DND-41 (cell line): ENCODE data around the gene STN1.

Experiments used
- ATAC-seq: fragments of 200-7000 bp; cut with Tn5 transposase; 3 replicates; pipeline ENCODE4 v1.9.1; 2021; ENCODE audit warnings: low read depth; ENCODE audit not compliant: insufficient read depth
- DNase-seq: peaks from one replicate; pipeline ENCODE4 v3.0.0-alpha.2; 2020
- H2AFZ ChIP-seq: 2 replicates; pipeline ENCODE4 v1.6.0; 2012; ENCODE audit warnings: low read depth, low read length
- H3K27ac ChIP-seq: 2 replicates; pipeline ENCODE4 v1.5.1; 2012; ENCODE audit warnings: low read length, inconsistent platforms
- H3K27me3 ChIP-seq: fragments of 200-600 bp; sonication (generic); 2 replicates; pipeline ENCODE4 v1.6.0; 2012; ENCODE audit warnings: low read length, mild to moderate bottlenecking, inconsistent platforms; ENCODE audit not compliant: insufficient read depth, poor library complexity
- H3K36me3 ChIP-seq: 2 replicates; pipeline ENCODE4 v1.5.1; 2012; ENCODE audit warnings: low read length, inconsistent platforms; ENCODE audit not compliant: insufficient read depth
- H3K4me1 ChIP-seq: 2 replicates; pipeline ENCODE4 v1.5.1; 2012; ENCODE audit warnings: mild to moderate bottlenecking, low read length; ENCODE audit not compliant: insufficient read depth
- H3K4me2 ChIP-seq: 2 replicates; pipeline ENCODE4 v1.6.0; 2012; ENCODE audit warnings: mild to moderate bottlenecking, moderate library complexity, low read length, inconsistent platforms; ENCODE audit not compliant: insufficient read depth
- H3K4me3 ChIP-seq, 2 experiments: fragments of 200-600 bp in 1 of 2; shearing (Covaris generic) in 1 of 2; 2 replicates each; pipeline ENCODE4 v1.5.1; 2012 to 2016; ENCODE audit warnings: inconsistent platforms in 2 of 2, low read length in 2 of 2, mild to moderate bottlenecking in 2 of 2, low read depth in 1 of 2, moderate library complexity in 1 of 2
- H3K79me2 ChIP-seq: 2 replicates; pipeline ENCODE4 v1.6.0; 2012; ENCODE audit warnings: low read length, inconsistent platforms; ENCODE audit not compliant: insufficient read depth
- H3K9ac ChIP-seq: 2 replicates; pipeline ENCODE4 v1.6.0; 2012; ENCODE audit warnings: low read depth, mild to moderate bottlenecking, inconsistent platforms, low read length, moderate library complexity
- H3K9me3 ChIP-seq: 2 replicates; pipeline ENCODE4 v1.5.1; 2012; ENCODE audit warnings: low read length, moderate library complexity, mild to moderate bottlenecking, inconsistent platforms; ENCODE audit not compliant: insufficient read depth, severe bottlenecking
- H4K20me1 ChIP-seq: 2 replicates; pipeline ENCODE4 v1.6.0; 2012; ENCODE audit warnings: low read length; ENCODE audit not compliant: insufficient read depth
- CTCF ChIP-seq: IDR thresholded peaks from 2 replicates; pipeline ENCODE4 v1.5.1; 2012; ENCODE audit warnings: borderline replicate concordance, low read length, moderate library complexity, mild to moderate bottlenecking; ENCODE audit not compliant: poor library complexity, severe bottlenecking; ENCODE audit errors: extremely low read depth
- EZH2 ChIP-seq: IDR thresholded peaks from 3 replicates; pipeline ENCODE4 v1.6.1; 2012; ENCODE audit warnings: borderline replicate concordance, low read depth, mild to moderate bottlenecking, moderate library complexity, low read length, inconsistent platforms; ENCODE audit not compliant: severe bottlenecking

Gene STN1

GRCh38 chr10:103934308-103934707 is 16.3 kb upstream of the STN1 start:
- H3K9ac ChIP-seq, result no peak overlapping the region
- H3K27ac ChIP-seq, result no peak overlapping the region
- no peaks in the 10 kb centered on the region for H3K27me3 ChIP-seq
- H3K79me2 ChIP-seq, result no peaks in the 10 kb centered on the region
- H3K4me2 ChIP-seq, result no peak overlapping the region
- ATAC-seq, result no peak
- H3K4me1 ChIP-seq, result no peaks in the 10 kb centered on the region
- H4K20me1 ChIP-seq, result no peaks in the 10 kb centered on the region
- TF ChIP-seq EZH2, result no peak
- no peak for TF ChIP-seq CTCF
- H3K4me3 ChIP-seq, result no peak overlapping the region
- no peak overlapping the region for H2AFZ ChIP-seq
- no peaks in the 10 kb centered on the region for H3K9me3 ChIP-seq
- DNase-seq, result no peak
- H3K36me3 ChIP-seq, result no peaks in the 10 kb centered on the region

GRCh38 chr10:103933557-103934121 is 15.7 kb upstream of the STN1 start:
- no peak overlapping the region for H2AFZ ChIP-seq
- ATAC-seq (no peak), DNase-seq (no peak)
- H3K36me3 ChIP-seq, result no peaks in the 10 kb centered on the region
- H3K4me2 ChIP-seq, result no peak overlapping the region
- no peak overlapping the region for H3K27ac ChIP-seq
- TF ChIP-seq EZH2 (no peak), CTCF (no peak)
- H4K20me1 ChIP-seq, result no peaks in the 10 kb centered on the region
- H3K9me3 ChIP-seq, result no peaks in the 10 kb centered on the region
- H3K4me1 ChIP-seq, result no peaks in the 10 kb centered on the region
- H3K79me2 ChIP-seq, result no peaks in the 10 kb centered on the region
- H3K9ac ChIP-seq, result no peak overlapping the region
- H3K27me3 ChIP-seq, result no peaks in the 10 kb centered on the region
- H3K4me3 ChIP-seq, result no peak overlapping the region

GRCh38 chr10:103932971-103933370 is 15.0 kb upstream of the STN1 start:
- no peak overlapping the region for H3K4me3 ChIP-seq
- no peaks in the 10 kb centered on the region for H3K27me3 ChIP-seq
- no peak for DNase-seq
- H3K9me3 ChIP-seq, result no peaks in the 10 kb centered on the region
- no peak for ATAC-seq
- no peaks in the 10 kb centered on the region for H3K79me2 ChIP-seq
- H4K20me1 ChIP-seq, result no peaks in the 10 kb centered on the region
- TF ChIP-seq EZH2, result no peak
- TF ChIP-seq CTCF, result no peak
- H2AFZ ChIP-seq, result no peak overlapping the region
- H3K27ac ChIP-seq, result no peak overlapping the region
- no peaks in the 10 kb centered on the region for H3K36me3 ChIP-seq
- H3K9ac ChIP-seq, result no peak overlapping the region
- no peaks in the 10 kb centered on the region for H3K4me1 ChIP-seq
- H3K4me2 ChIP-seq, result no peak overlapping the region

GRCh38 chr10:103932271-103932670 is 14.3 kb upstream of the STN1 start:
- Histone ChIP-seq H3K4me1 (no peaks in the 10 kb centered on the region), H3K79me2 (no peaks in the 10 kb centered on the region), H3K4me2 (no peak overlapping the region), H3K27me3 (no peaks in the 10 kb centered on the region), H3K9me3 (no peaks in the 10 kb centered on the region), H3K36me3 (no peaks in the 10 kb centered on the region), H3K9ac (no peak overlapping the region), H3K27ac (no peak overlapping the region), H4K20me1 (no peaks in the 10 kb centered on the region), H2AFZ (no peak overlapping the region), H3K4me3 (no peak overlapping the region)
- ATAC-seq (no peak), DNase-seq (no peak)
- TF ChIP-seq CTCF (no peak), EZH2 (no peak)
